Liver (tissue), 3 donors: ENCODE data around the gene OGFOD3.

Source experiments
- MAX ChIP-seq: IDR thresholded peaks from 2 replicates; pipeline ENCODE4 v1.6.1; 2016; ENCODE audit warnings: antibody characterized with exemption
- REST ChIP-seq: IDR thresholded peaks from 2 replicates; pipeline ENCODE4 v1.6.1; 2016; ENCODE audit warnings: antibody characterized with exemption, mild to moderate bottlenecking
- SP1 ChIP-seq: IDR thresholded peaks from 2 replicates; pipeline ENCODE4 v1.6.1; 2018; ENCODE audit warnings: antibody characterized with exemption, mild to moderate bottlenecking
- ZBTB33 ChIP-seq: IDR thresholded peaks from 2 replicates; pipeline ENCODE4 v1.6.1; 2016; ENCODE audit warnings: antibody characterized with exemption
- TF ChIP-seq, protein P1 (sequence below): fragments of 150-350 bp; IDR thresholded peaks from 2 replicates; pipeline ENCODE4 v1.5.1; 2017; ENCODE audit warnings: improper control_type of control experiment, low read depth, low read length; ENCODE audit not compliant: missing input control
- donor health status: healthy.
- donor health status: healthy.

- TF ChIP-seq MAX, result no peak
- TF ChIP-seq, protein P1, sequence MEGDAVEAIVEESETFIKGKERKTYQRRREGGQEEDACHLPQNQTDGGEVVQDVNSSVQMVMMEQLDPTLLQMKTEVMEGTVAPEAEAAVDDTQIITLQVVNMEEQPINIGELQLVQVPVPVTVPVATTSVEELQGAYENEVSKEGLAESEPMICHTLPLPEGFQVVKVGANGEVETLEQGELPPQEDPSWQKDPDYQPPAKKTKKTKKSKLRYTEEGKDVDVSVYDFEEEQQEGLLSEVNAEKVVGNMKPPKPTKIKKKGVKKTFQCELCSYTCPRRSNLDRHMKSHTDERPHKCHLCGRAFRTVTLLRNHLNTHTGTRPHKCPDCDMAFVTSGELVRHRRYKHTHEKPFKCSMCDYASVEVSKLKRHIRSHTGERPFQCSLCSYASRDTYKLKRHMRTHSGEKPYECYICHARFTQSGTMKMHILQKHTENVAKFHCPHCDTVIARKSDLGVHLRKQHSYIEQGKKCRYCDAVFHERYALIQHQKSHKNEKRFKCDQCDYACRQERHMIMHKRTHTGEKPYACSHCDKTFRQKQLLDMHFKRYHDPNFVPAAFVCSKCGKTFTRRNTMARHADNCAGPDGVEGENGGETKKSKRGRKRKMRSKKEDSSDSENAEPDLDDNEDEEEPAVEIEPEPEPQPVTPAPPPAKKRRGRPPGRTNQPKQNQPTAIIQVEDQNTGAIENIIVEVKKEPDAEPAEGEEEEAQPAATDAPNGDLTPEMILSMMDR, result no peak
- TF ChIP-seq SP1, result no peak
- no peak for TF ChIP-seq REST
- TF ChIP-seq ZBTB33, result no peak
Observed at GRCh38 chr17:82424863-82425159, 6.4 kb upstream of the OGFOD3 start.
